Loucy (cell line): ENCODE measurements around the gene INTS1.

Source experiments
- H2AFZ ChIP-seq: fragments of 200-600 bp; sonication (generic); 2 replicates; pipeline ENCODE4 v1.6.0; 2016; ENCODE audit warnings: antibody characterized with exemption, mild to moderate bottlenecking, low read length, moderate library complexity
- H3F3A ChIP-seq: fragments of 200-600 bp; 2 replicates; pipeline ENCODE4 v1.6.0; 2016; ENCODE audit warnings: antibody characterized with exemption, low read depth, mild to moderate bottlenecking
- H3K27me3 ChIP-seq: fragments of 200-600 bp; sonication (generic); 2 replicates; pipeline ENCODE4 v1.6.1; 2014; ENCODE audit warnings: low read length, mild to moderate bottlenecking; ENCODE audit not compliant: insufficient read depth, poor library complexity, severe bottlenecking
- H3K36me3 ChIP-seq: fragments of 200-600 bp; sonication (generic); 2 replicates; pipeline ENCODE4 v1.6.1; 2016; ENCODE audit warnings: low read length; ENCODE audit not compliant: insufficient read depth
- H3K4me1 ChIP-seq: fragments of 200-600 bp; sonication (generic); 2 replicates; pipeline ENCODE4 v1.5.1; 2014; ENCODE audit warnings: low read length, mild to moderate bottlenecking; ENCODE audit not compliant: insufficient read depth, poor library complexity, severe bottlenecking
- H3K4me2 ChIP-seq: fragments of 200-600 bp; sonication (generic); 2 replicates; pipeline ENCODE4 v1.6.0; 2014; ENCODE audit warnings: antibody characterized with exemption, low read length, low read depth, mild to moderate bottlenecking; ENCODE audit not compliant: poor library complexity, severe bottlenecking
- H3K4me3 ChIP-seq: fragments of 200-600 bp; sonication (generic); 2 replicates; pipeline ENCODE4 v1.5.1; 2014; ENCODE audit warnings: low read length, mild to moderate bottlenecking, mixed read lengths; ENCODE audit not compliant: poor library complexity, severe bottlenecking
- H3K79me2 ChIP-seq: fragments of 200-600 bp; sonication (generic); 2 replicates; pipeline ENCODE4 v1.6.1; 2014; ENCODE audit warnings: low read length; ENCODE audit not compliant: insufficient read depth
- H3K9ac ChIP-seq: fragments of 200-600 bp; sonication (generic); 2 replicates; pipeline ENCODE4 v1.6.0; 2014; ENCODE audit warnings: mild to moderate bottlenecking, low read depth, low read length, moderate library complexity; ENCODE audit not compliant: poor library complexity, severe bottlenecking
- H3K9me2 ChIP-seq: fragments of 200-600 bp; sonication (generic); replicated peaks from 2 replicates; pipeline ENCODE4 v1.6.1; 2016; ENCODE audit warnings: low read depth, low read length, mixed read lengths
- H3K9me3 ChIP-seq: fragments of 200-600 bp; sonication (generic); 2 replicates; pipeline ENCODE4 v1.6.1; 2014; ENCODE audit warnings: mild to moderate bottlenecking, antibody characterized with exemption, low read length, low read depth; ENCODE audit not compliant: insufficient read depth
- H4K20me1 ChIP-seq: fragments of 200-600 bp; sonication (generic); 2 replicates; pipeline ENCODE4 v1.6.0; 2014; ENCODE audit warnings: antibody characterized with exemption, low read length, mild to moderate bottlenecking; ENCODE audit not compliant: insufficient read depth, poor library complexity, severe bottlenecking
- CTCF ChIP-seq: fragments of 200-600 bp; sonication (generic); conservative IDR thresholded peaks from 2 replicates; pipeline ENCODE4 v1.5.1; 2014; ENCODE audit warnings: mild to moderate bottlenecking, antibody characterized with exemption, low read length
- EZH2phosphoT487 ChIP-seq: fragments of 200-600 bp; IDR thresholded peaks from 2 replicates; pipeline ENCODE4 v1.6.1; 2018; ENCODE audit warnings: antibody characterized with exemption, mild to moderate bottlenecking, moderate library complexity, borderline replicate concordance

The INTS1 gene

DNA sequence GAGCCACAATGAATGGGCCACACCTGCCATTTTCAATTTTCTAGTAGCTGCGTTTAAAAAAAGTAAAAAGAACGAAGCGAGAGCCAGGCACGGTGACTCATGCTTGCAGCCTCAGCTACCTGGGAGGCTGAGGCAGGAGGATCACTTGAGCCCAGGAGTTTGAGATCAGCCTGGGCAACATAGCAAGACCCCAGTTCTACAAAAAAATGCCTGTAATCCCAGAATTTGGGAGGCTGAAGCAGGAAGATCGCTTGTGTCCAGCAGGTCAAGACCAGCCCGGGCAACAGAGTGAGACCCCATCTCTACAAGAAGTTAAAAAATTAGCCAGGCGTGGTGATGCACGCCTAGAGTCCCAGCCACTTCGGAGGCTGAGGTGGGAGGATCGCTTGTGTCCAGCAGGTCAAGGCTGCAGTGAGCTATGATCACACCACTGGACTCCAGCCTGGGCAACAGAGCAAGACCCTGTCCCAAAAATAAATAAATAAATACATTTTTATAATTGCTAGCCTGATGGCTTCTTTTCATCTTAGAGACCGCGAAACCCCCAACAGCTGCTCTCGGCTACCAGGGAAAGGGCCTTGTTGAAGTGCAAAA lies 77.0 kb downstream of the INTS1 start:
- Histone ChIP-seq H4K20me1 (no peaks in the 10 kb centered on the region), H3K4me3 (no peak overlapping the region), H3K9me2 (no peaks in the 10 kb centered on the region), H3K27me3 (no peaks in the 10 kb centered on the region), H3K9ac (no peak overlapping the region), H3K9me3 (no peaks in the 10 kb centered on the region), H2AFZ (no peak overlapping the region), H3K4me2 (no peak overlapping the region), H3K4me1 (no peaks in the 10 kb centered on the region), H3K36me3 (no peaks in the 10 kb centered on the region), H3F3A (no peaks in the 10 kb centered on the region), H3K79me2 (no peaks in the 10 kb centered on the region)
- TF ChIP-seq CTCF (no peak), EZH2phosphoT487 (no peak)

DNA sequence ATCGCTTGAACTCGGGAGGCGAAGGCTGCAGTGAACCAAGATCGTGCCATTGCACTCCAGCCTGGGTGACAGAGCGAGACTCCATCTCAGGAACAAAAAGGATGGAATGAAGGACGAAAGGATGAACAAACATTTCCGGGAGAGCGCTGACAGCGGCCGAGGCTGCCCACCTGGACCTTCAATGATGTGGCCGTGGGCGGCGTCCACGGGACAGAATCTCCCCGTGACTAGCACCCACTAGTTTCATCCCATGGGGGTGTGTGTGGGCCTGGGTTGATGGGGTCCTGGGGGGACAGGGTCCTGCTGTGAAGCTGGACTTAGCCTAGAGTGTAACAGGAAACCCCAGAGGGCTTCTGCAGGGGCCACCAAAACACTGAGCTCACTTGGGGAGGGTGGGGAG lies 77.7 kb downstream of the INTS1 start:
- Histone ChIP-seq H4K20me1 (no peaks in the 10 kb centered on the region), H3K9me2 (no peaks in the 10 kb centered on the region), H3F3A (no peaks in the 10 kb centered on the region), H3K27me3 (no peaks in the 10 kb centered on the region), H3K9ac (no peak overlapping the region), H3K4me3 (no peak overlapping the region), H3K9me3 (no peaks in the 10 kb centered on the region), H3K4me2 (no peak overlapping the region), H3K4me1 (no peaks in the 10 kb centered on the region), H3K79me2 (no peaks in the 10 kb centered on the region), H2AFZ (no peak overlapping the region), H3K36me3 (no peaks in the 10 kb centered on the region)
- TF ChIP-seq EZH2phosphoT487 = no peak
- TF ChIP-seq CTCF = no peak

DNA sequence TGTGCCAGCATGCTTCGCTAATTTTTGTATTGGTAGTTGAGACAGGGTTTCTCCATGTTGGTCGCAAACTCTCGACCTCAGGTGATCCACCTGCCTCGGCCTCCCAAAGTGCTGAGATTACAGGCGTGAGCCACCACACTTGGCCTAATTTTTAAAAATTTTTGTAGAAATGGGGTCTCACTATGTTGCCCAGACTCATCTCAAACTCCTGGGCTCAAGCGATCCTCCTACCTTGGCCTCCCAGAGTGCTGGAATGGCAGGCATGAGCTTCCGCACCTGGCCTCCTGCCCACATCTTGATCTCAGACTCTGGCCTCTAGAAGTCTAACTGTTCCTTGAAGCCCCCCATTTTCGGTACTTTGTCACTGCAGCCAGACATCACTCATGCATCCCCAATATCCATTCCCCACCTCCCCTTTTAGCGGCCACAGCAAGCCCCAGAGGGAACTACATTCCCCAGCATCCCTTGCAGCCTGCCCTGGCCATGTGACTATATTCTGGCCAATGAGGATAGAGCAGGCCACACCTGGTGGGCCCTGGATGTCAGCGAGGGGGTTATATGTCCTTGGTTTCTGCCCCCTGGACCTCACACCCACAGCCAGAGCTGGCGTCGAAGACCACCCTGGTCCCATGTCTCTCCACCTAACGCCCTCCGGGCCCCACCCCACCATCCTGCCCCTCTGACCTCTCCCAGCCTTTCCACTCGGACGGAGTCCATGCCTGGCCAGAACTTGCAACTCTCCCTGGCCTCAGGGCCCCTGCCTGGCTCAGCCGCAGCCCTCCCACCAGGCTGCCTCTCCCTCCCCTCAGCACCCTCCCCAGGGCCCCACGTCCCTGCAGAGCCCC lies 78.7 kb downstream of the INTS1 start:
- H3K4me2 ChIP-seq = no peak overlapping the region
- no peaks in the 10 kb centered on the region for H3K9me3 ChIP-seq
- TF ChIP-seq CTCF (no peak), EZH2phosphoT487 (no peak)
- no peaks in the 10 kb centered on the region for H3K4me1 ChIP-seq
- H3K27me3 ChIP-seq = no peaks in the 10 kb centered on the region
- no peak overlapping the region for H2AFZ ChIP-seq
- no peaks in the 10 kb centered on the region for H3K9me2 ChIP-seq
- no peaks in the 10 kb centered on the region for H4K20me1 ChIP-seq
- no peak overlapping the region for H3K4me3 ChIP-seq
- H3F3A ChIP-seq = no peaks in the 10 kb centered on the region
- H3K79me2 ChIP-seq = no peaks in the 10 kb centered on the region
- H3K9ac ChIP-seq = no peak overlapping the region
- H3K36me3 ChIP-seq = no peaks in the 10 kb centered on the region
